Osteocyte (in vitro differentiated cells): ENCODE data around the gene CAVIN2. TPM values are rescaled to one million over a fixed set of nuclear protein-coding genes. Genes with fewer than 3 reads are reported as not detected.

ENCODE experiments used
- DNase-seq: peaks from one replicate; pipeline ENCODE4 v3.0.0; 2021; ENCODE audit warnings: mixed read lengths; ENCODE audit not compliant: unreplicated experiment; ENCODE audit errors: extremely low spot score
- H3K27ac Mint-ChIP-seq: one replicate; pipeline ENCODE4 v1.8.0; 2021; ENCODE audit warnings: mild to moderate bottlenecking, mixed read lengths; ENCODE audit not compliant: unreplicated experiment
- H3K27me3 Mint-ChIP-seq: one replicate; pipeline ENCODE4 v1.8.0; 2021; ENCODE audit warnings: mixed read lengths; ENCODE audit not compliant: unreplicated experiment
- H3K36me3 Mint-ChIP-seq: one replicate; pipeline ENCODE4 v1.8.0; 2021; ENCODE audit warnings: mixed read lengths; ENCODE audit not compliant: unreplicated experiment
- H3K4me1 Mint-ChIP-seq: one replicate; pipeline ENCODE4 v1.8.0; 2021; ENCODE audit warnings: mixed read lengths; ENCODE audit not compliant: unreplicated experiment
- H3K4me3 Mint-ChIP-seq: one replicate; pipeline ENCODE4 v1.8.0; 2021; ENCODE audit warnings: mild to moderate bottlenecking, moderate library complexity, mixed read lengths; ENCODE audit not compliant: unreplicated experiment
- H3K9me3 Mint-ChIP-seq: one replicate; pipeline ENCODE4 v1.8.0; 2021; ENCODE audit warnings: mixed read lengths; ENCODE audit not compliant: unreplicated experiment
- total RNA-seq: library from RNA; stranded (reverse); gene quantifications from 2 replicates; pipeline ENCODE4 v1.2.1, GENCODE V29; 2021
- TF ChIP-seq, protein P1 (sequence below): fragments of 200-600 bp; sonication (generic); IDR thresholded peaks from 2 replicates; pipeline ENCODE4 v1.5.0; 2021; ENCODE audit warnings: antibody characterized with exemption, mild to moderate bottlenecking, moderate library complexity

CAVIN2 gene
- total RNA-seq, 1 donor from 2014 or later = 5.3 TPM

- Mint-ChIP-seq H3K4me3 (no peak overlapping the region), H3K27me3 (no peaks in the 10 kb centered on the region), H3K27ac (no peak overlapping the region), H3K4me1 (peaks cover 29% of the 10 kb centered on the region), H3K9me3 (no peaks in the 10 kb centered on the region), H3K36me3 (peaks cover 10% of the 10 kb centered on the region)
- DNase-seq = no peak
- TF ChIP-seq, protein P1, sequence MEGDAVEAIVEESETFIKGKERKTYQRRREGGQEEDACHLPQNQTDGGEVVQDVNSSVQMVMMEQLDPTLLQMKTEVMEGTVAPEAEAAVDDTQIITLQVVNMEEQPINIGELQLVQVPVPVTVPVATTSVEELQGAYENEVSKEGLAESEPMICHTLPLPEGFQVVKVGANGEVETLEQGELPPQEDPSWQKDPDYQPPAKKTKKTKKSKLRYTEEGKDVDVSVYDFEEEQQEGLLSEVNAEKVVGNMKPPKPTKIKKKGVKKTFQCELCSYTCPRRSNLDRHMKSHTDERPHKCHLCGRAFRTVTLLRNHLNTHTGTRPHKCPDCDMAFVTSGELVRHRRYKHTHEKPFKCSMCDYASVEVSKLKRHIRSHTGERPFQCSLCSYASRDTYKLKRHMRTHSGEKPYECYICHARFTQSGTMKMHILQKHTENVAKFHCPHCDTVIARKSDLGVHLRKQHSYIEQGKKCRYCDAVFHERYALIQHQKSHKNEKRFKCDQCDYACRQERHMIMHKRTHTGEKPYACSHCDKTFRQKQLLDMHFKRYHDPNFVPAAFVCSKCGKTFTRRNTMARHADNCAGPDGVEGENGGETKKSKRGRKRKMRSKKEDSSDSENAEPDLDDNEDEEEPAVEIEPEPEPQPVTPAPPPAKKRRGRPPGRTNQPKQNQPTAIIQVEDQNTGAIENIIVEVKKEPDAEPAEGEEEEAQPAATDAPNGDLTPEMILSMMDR = peak; percentile 7
Observed at GRCh38 chr2:191839918-191840804, 6.7 kb downstream of the CAVIN2 start.

- no peak overlapping the region for H3K4me3 Mint-ChIP-seq
Observed at GRCh38 chr2:191838526-191838925, 8.4 kb downstream of the CAVIN2 start.

GRCh38 chr2:191836853-191837769 lies 9.8 kb downstream of the CAVIN2 start:
- DNase-seq = no peak
- H3K4me3 Mint-ChIP-seq = no peak overlapping the region
- peak overlapping the region; percentile 14 for H3K27ac Mint-ChIP-seq
- H3K4me1 Mint-ChIP-seq = peaks cover 16% of the 10 kb centered on the region
- TF ChIP-seq, protein P1 = no peak
- no peaks in the 10 kb centered on the region for H3K9me3 Mint-ChIP-seq
- no peaks in the 10 kb centered on the region for H3K27me3 Mint-ChIP-seq
- peaks cover 11% of the 10 kb centered on the region for H3K36me3 Mint-ChIP-seq

More at GRCh38 chr2:191838526-191838925, 8.4 kb downstream of the CAVIN2 start:
- no peaks in the 10 kb centered on the region for H3K9me3 Mint-ChIP-seq
- TF ChIP-seq, protein P1 = no peak
- no peak for DNase-seq
- H3K27me3 Mint-ChIP-seq = no peaks in the 10 kb centered on the region
- no peak overlapping the region for H3K27ac Mint-ChIP-seq
- peaks cover 11% of the 10 kb centered on the region for H3K36me3 Mint-ChIP-seq
- peaks cover 16% of the 10 kb centered on the region for H3K4me1 Mint-ChIP-seq

GRCh38 chr2:191836471-191836852 lies 10.4 kb downstream of the CAVIN2 start:
- Mint-ChIP-seq H3K27ac (no peak overlapping the region), H3K4me3 (no peak overlapping the region), H3K27me3 (no peaks in the 10 kb centered on the region), H3K4me1 (peaks cover 22% of the 10 kb centered on the region), H3K36me3 (peaks cover 11% of the 10 kb centered on the region), H3K9me3 (no peaks in the 10 kb centered on the region)
- no peak for DNase-seq
- TF ChIP-seq, protein P1 = no peak
